Esophagus muscularis mucosa (tissue), 3 donors: ENCODE data around the gene ARHGEF40.

Experiments used
- CTCF ChIP-seq, 3 experiments: fragments of 200-600 bp in 2 of 3; fragments of 450-650 bp in 1 of 3; sonication (generic) in 2 of 3; IDR thresholded peaks; one replicate each; pipeline ENCODE4 v1.5.1; 2017 to 2019; ENCODE audit warnings: antibody characterized with exemption in 3 of 3, mild to moderate bottlenecking in 2 of 3, moderate library complexity in 1 of 3
- POLR2AphosphoS5 ChIP-seq, 2 donors: sonication (generic); formaldehyde crosslinking; IDR thresholded peaks; one replicate each; pipeline ENCODE4 v1.6.1; 2017; ENCODE audit warnings: antibody characterized with exemption in 2 of 2

GRCh38 chr14:21103411-21103709, 33.3 kb downstream of the ARHGEF40 start:
- TF ChIP-seq CTCF (IDR thresholded peaks at IDR 0.05): no peak
- no peak for TF ChIP-seq POLR2AphosphoS5 (IDR thresholded peaks at IDR 0.05)
